ENCODE measurements around the gene UROC1.

GRCh38 chr3:126538316-126538715 lies 20.7 kb upstream of the UROC1 start:
- TF ChIP-seq, protein P1, sequence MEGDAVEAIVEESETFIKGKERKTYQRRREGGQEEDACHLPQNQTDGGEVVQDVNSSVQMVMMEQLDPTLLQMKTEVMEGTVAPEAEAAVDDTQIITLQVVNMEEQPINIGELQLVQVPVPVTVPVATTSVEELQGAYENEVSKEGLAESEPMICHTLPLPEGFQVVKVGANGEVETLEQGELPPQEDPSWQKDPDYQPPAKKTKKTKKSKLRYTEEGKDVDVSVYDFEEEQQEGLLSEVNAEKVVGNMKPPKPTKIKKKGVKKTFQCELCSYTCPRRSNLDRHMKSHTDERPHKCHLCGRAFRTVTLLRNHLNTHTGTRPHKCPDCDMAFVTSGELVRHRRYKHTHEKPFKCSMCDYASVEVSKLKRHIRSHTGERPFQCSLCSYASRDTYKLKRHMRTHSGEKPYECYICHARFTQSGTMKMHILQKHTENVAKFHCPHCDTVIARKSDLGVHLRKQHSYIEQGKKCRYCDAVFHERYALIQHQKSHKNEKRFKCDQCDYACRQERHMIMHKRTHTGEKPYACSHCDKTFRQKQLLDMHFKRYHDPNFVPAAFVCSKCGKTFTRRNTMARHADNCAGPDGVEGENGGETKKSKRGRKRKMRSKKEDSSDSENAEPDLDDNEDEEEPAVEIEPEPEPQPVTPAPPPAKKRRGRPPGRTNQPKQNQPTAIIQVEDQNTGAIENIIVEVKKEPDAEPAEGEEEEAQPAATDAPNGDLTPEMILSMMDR (conservative IDR thresholded peaks at IDR 0.05): no peak
- TF ChIP-seq ZFX (IDR thresholded peaks at IDR 0.05): no peak

Data from C4-2B (cell line).